ENCODE data around the gene SNU13.

SNU13 gene

DNA sequence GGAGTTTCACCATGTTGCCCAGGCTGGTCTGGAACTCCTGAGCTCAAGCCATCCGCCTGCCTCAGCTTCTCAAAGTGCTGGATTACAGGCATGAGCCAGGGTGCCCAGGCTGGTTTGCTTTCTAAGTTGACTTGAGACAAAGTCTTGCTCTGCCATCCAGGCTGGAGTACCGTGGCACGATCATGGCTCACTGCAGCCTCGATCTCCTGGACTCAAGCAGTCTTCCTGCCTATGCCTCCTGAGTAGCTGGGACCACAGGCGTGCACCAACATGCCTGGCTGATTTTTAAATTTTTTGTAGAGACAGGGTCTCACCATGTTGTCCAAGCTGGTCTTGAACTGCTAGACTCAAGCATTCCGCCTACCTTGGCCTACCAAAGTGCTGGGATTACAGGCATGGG, 31.0 kb downstream of the SNU13 start:
- TF ChIP-seq, protein P1, sequence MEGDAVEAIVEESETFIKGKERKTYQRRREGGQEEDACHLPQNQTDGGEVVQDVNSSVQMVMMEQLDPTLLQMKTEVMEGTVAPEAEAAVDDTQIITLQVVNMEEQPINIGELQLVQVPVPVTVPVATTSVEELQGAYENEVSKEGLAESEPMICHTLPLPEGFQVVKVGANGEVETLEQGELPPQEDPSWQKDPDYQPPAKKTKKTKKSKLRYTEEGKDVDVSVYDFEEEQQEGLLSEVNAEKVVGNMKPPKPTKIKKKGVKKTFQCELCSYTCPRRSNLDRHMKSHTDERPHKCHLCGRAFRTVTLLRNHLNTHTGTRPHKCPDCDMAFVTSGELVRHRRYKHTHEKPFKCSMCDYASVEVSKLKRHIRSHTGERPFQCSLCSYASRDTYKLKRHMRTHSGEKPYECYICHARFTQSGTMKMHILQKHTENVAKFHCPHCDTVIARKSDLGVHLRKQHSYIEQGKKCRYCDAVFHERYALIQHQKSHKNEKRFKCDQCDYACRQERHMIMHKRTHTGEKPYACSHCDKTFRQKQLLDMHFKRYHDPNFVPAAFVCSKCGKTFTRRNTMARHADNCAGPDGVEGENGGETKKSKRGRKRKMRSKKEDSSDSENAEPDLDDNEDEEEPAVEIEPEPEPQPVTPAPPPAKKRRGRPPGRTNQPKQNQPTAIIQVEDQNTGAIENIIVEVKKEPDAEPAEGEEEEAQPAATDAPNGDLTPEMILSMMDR (IDR thresholded peaks at IDR 0.05; ENCODE audit: insufficient read depth, missing control alignments): no peak

DNA sequence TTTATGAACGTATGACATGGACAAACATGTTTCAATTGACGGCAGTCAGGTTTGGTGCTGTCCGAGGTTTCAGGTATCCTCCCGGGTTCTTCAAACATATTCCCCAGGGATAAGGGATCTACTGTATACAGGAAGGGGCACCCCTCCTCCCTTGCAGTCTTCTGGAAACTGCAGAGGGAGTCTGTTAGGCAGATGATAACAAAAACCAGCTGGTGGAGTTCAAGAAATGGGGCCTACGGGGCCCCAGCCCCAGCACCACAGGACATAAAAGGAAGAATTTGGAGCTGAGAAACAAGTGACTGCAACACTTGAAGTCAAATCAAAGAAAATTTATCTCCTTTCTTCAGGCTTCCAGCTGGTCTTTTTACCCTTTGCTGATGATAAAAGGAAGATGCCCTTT, 32.1 kb downstream of the SNU13 start:
- FAIRE-seq: no peak
- DNase-seq (ENCODE audit: insufficient read length, low spot score): no peak
- TF ChIP-seq, protein P1 (IDR thresholded peaks at IDR 0.05; ENCODE audit: insufficient read depth, missing control alignments): no peak

More for the DNA sequence above, 31.0 kb downstream of the SNU13 start:
- DNase-seq (ENCODE audit: insufficient read length, low spot score) (no peak), FAIRE-seq (no peak)

DNA sequence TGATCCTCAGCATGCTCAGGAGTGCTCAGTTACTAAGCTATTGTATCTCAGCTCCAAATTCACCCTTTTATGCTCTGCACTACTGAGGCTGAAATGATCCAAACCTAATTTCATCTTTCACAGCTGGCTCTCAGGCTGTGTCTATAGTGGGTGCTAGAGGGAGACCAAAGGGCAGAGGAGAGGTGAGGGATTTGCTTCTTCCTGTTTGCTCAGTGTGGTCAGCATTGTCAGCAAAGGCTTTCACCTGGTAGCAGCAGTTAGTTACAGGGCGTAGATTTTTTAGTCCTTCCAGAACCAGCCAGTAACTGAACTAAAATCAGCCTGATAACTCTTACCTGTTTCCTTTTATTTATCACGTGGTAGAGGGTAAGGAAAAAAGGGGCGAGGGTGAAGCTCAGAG, 34.3 kb downstream of the SNU13 start:
- TF ChIP-seq, protein P1 (IDR thresholded peaks at IDR 0.05; ENCODE audit: insufficient read depth, missing control alignments): no peak
- no peak for FAIRE-seq
- DNase-seq (ENCODE audit: insufficient read length, low spot score): no peak

DNA sequence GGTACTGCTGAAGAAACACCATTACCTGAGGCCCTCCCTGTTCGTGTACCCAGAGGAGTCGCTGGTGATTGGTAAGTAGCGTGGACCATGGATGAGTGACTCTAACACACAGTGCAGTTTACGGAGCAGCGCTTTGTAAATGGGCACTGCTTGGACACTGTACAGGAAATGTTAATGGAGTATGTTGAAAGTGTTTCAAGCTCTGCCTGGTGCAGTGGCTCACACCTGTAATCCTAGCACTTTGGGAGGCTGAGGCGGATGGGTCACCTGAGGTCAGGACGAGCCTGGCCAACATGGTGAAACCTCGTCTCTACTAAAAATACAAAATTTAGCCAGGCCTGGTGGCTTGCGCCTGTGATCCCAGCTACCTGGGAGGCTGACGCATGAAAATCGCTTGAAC, 37.8 kb downstream of the SNU13 start:
- no peak for FAIRE-seq
- DNase-seq (ENCODE audit: insufficient read length, low spot score): no peak
- TF ChIP-seq, protein P1 (IDR thresholded peaks at IDR 0.05; ENCODE audit: insufficient read depth, missing control alignments): no peak

DNA sequence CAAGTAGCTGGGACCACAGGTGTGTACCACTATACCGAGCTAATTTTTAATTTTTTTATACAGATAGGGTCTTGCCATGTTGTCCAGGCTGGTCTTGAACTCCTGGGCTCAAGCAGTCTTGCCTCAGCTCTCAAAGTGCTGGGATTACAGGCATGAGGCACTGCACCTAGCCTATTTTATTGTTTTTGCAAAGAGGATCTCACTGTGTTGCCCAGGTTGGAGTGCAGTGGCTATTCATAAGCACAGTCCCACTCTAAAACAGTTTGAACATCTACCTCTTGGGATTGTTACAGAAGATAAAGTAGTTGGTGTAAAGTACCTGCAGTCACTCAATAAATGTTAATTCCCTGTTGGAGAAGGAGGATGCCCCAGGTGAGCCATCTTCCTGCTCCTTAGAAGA, 38.4 kb downstream of the SNU13 start:
- DNase-seq (ENCODE audit: insufficient read length, low spot score): no peak
- FAIRE-seq: no peak
- TF ChIP-seq, protein P1 (IDR thresholded peaks at IDR 0.05; ENCODE audit: insufficient read depth, missing control alignments): no peak

DNA sequence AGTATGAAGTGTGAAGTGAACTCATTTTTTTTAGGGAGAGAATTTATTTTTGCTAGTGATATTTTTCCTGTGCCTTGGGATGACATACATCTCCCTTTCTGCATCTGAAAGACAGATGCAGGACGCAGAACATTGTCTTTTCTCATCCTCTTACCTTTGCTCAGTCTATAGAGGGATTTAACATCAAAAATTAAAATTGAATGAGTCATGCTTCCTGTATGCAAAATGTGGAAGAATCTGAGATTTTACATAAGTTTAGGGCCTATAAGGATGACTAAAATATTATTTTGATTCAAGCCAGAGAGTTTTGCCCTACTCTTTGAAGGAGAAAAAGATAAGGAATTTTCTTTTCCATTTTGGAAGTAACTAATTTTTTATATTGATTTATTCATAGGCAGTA, 40.2 kb downstream of the SNU13 start:
- FAIRE-seq (no peak), DNase-seq (ENCODE audit: insufficient read length, low spot score) (no peak)
- TF ChIP-seq, protein P1 (IDR thresholded peaks at IDR 0.05; ENCODE audit: insufficient read depth, missing control alignments): no peak

DNA sequence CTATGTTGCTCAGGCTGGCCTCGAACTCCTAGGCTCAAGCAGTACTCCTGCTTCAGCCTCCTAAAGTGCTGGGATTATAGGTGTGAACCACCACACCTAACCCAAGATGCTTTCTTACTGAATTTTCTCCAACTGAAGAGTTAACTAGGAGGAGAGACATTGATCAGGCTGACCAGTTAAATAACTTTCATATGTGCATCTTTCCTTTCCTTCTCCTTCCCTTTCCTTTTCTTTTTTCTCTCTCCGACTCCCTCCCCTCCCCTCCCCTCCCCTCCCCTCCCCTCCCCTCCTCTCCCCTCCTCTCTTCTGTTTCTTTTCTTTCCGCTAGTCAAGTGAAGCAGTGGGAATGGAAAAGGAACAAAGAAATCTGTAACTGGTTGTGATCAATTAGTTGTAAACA, 40.9 kb downstream of the SNU13 start:
- TF ChIP-seq, protein P1 (IDR thresholded peaks at IDR 0.05; ENCODE audit: insufficient read depth, missing control alignments): no peak
- DNase-seq (ENCODE audit: insufficient read length, low spot score) (no peak), FAIRE-seq (no peak)

All from D721Med (cell line).